Gastrocnemius medialis (tissue), 4 donors: ENCODE measurements around the gene S100A16. TPM values are rescaled to one million over a fixed set of nuclear protein-coding genes. Genes with fewer than 3 reads are reported as not detected.
A peak's percentile ranks its signal among the peaks of the same experiment; 100 is the strongest.

Experiments used
- ATAC-seq, 2 donors: fragments of 150-250 bp; one replicate each; pipeline ENCODE4 v1.9.1; 2016
- DNase-seq, 2 donors: peaks; one replicate each; pipeline ENCODE4 v3.0.0-alpha.2; 2019
- H3K27ac ChIP-seq, 4 donors: fragments of 200-600 bp; sonication (generic); 1 replicate in 1 of 4; 2 replicates in 3 of 4; pipeline ENCODE4 v1.5.1; 2016 to 2018; ENCODE audit warnings: mild to moderate bottlenecking in 2 of 4, moderate library complexity in 1 of 4
- H3K27me3 ChIP-seq, 3 donors: fragments of 200-600 bp; sonication (generic) in 2 of 3; 1 replicate in 1 of 3; 2 replicates in 2 of 3; pipeline versions ENCODE4 v1.5.1 to v1.6.0; 2016 to 2019; ENCODE audit warnings: mild to moderate bottlenecking in 1 of 3, moderate library complexity in 1 of 3
- H3K36me3 ChIP-seq, 2 donors: fragments of 200-600 bp; sonication (generic) in 1 of 2; one replicate each; pipeline ENCODE4 v1.5.1; 2017 to 2018
- H3K4me1 ChIP-seq, 2 donors: fragments of 200-600 bp; sonication (generic) in 1 of 2; one replicate each; pipeline ENCODE4 v1.5.1; 2016 to 2017; ENCODE audit warnings: mild to moderate bottlenecking in 2 of 2
- H3K4me3 ChIP-seq, 4 donors: fragments of 200-600 bp; sonication (generic) in 3 of 4; 1 replicate in 1 of 4; 2 replicates in 3 of 4; pipeline ENCODE4 v1.5.1; 2016 to 2019; ENCODE audit warnings: mild to moderate bottlenecking in 2 of 4
- H3K9me3 ChIP-seq, 3 donors: fragments of 200-600 bp; sonication (generic) in 2 of 3; 1 replicate in 1 of 3; 2 replicates in 2 of 3; pipeline ENCODE4 v1.5.1; 2016 to 2019
- CTCF ChIP-seq, 5 experiments: fragments of 450-650 bp in 3 of 5; fragments of 200-600 bp in 2 of 5; sonication (generic) in 2 of 5; IDR thresholded peaks in 4 of 5; conservative IDR thresholded peaks in 1 of 5; 1 replicate in 4 of 5; 2 replicates in 1 of 5; pipeline ENCODE4 v1.5.1; 2016 to 2019; ENCODE audit warnings: antibody characterized with exemption in 5 of 5, mild to moderate bottlenecking in 3 of 5, moderate library complexity in 3 of 5
- POLR2A ChIP-seq, 2 donors: fragments of 450-650 bp; IDR thresholded peaks; one replicate each; pipeline ENCODE4 v1.6.1; 2017; ENCODE audit warnings: antibody characterized with exemption in 2 of 2, mild to moderate bottlenecking in 2 of 2, moderate library complexity in 2 of 2
- in situ Hi-C, 4 donors: fragments of 200-750 bp; cut with MboI; loops; one replicate each; pipeline versions ENCODE4 v1.15.0 to v1.8.0; 2017; ENCODE audit warnings: low sequenced_read_pairs in 4 of 4
- intact Hi-C: fragments of 100-400 bp; cut with DNase I; formaldehyde crosslinking; loops from one replicate; pipeline ENCODE4 v1.15.1; 2023; ENCODE audit warnings: low total_unique reads
- total RNA-seq, 4 donors: library from RNA; depleted of rRNA; stranded (reverse); fragments of >200 nt; gene quantifications; one replicate each; pipeline versions ENCODE4 v1.1.0 to v1.2.3, GENCODE V29; 2016

The S100A16 gene
- total RNA-seq, 4 donors from 2014 or later = 21.5 to 52.1 (median 40.7) TPM

GRCh38 chr1:153623101-153623500 is 10.2 kb upstream of the S100A16 start:
- no peaks in the 10 kb centered on the region for H3K27me3 ChIP-seq
- H3K9me3 ChIP-seq = no peaks in the 10 kb centered on the region
- peaks cover 0 to 31% of the 10 kb centered on the region in 2 donors for H3K36me3 ChIP-seq
- H3K4me1 ChIP-seq = peaks cover 22 to 24% of the 10 kb centered on the region in 2 donors
- H3K4me3 ChIP-seq = no peak overlapping the region
- no peak for ATAC-seq
- no peak overlapping the region for H3K27ac ChIP-seq
- DNase-seq = no peak
- in situ Hi-C loops = no loop called here
- intact Hi-C loops = no loop called here
- TF ChIP-seq POLR2A (IDR thresholded peaks at IDR 0.05) = no peak
- TF ChIP-seq CTCF (IDR thresholded peaks at IDR 0.05 in 4 of 5, conservative IDR thresholded peaks at IDR 0.05 in 1 of 5) = no peak

GRCh38 chr1:153619171-153619570 is 6.2 kb upstream of the S100A16 start:
- H3K27me3 ChIP-seq = no peaks in the 10 kb centered on the region
- no peak overlapping the region for H3K4me3 ChIP-seq
- ATAC-seq (no peak), DNase-seq (no peak)
- no peak overlapping the region for H3K27ac ChIP-seq
- TF ChIP-seq POLR2A (IDR thresholded peaks at IDR 0.05) (no peak), CTCF (IDR thresholded peaks at IDR 0.05 in 4 of 5, conservative IDR thresholded peaks at IDR 0.05 in 1 of 5) (no peak)
- H3K36me3 ChIP-seq = peaks cover 0 to 17% of the 10 kb centered on the region in 2 donors
- in situ Hi-C loops (loop anchor here in 1 of 4 donors (5.0 kb wide), 1 partner anchor 107 kb away; no protein-coding TSS in a partner anchor), intact Hi-C loops (loop anchor here (5.0 kb wide), 2 partner anchors 87 to 107 kb away; no protein-coding TSS in a partner anchor)
- H3K4me1 ChIP-seq = peaks cover under 1 to 7% of the 10 kb centered on the region in 2 donors
- H3K9me3 ChIP-seq = no peaks in the 10 kb centered on the region

- H3K27me3 ChIP-seq = no peaks in the 10 kb centered on the region
- peaks cover 3 to 7% of the 10 kb centered on the region in 2 donors for H3K4me1 ChIP-seq
- intact Hi-C loops = loop anchor here (1.0 to 5.0 kb wide), 3 partner anchors 45 to 105 kb away; no protein-coding TSS in a partner anchor
- ATAC-seq = peak in 1 of 2 donors; percentile 64
- peak overlapping the region in 3 of 4 donors; percentile 16 to 66 (median 57) for H3K27ac ChIP-seq
- no peaks in the 10 kb centered on the region for H3K9me3 ChIP-seq
- TF ChIP-seq POLR2A (IDR thresholded peaks at IDR 0.05) (no peak), CTCF (IDR thresholded peaks at IDR 0.05 in 4 of 5, conservative IDR thresholded peaks at IDR 0.05 in 1 of 5) (peak in 4 of 5 experiments; percentile 51 to 86 (median 60))
- in situ Hi-C loops = loop anchor here in 1 of 4 donors (5.0 kb wide), 1 partner anchor 105 kb away; no protein-coding TSS in a partner anchor
- no peak overlapping the region for H3K4me3 ChIP-seq
- peak in 1 of 2 donors; percentile 75 for DNase-seq
- peaks cover 0 to 15% of the 10 kb centered on the region in 2 donors for H3K36me3 ChIP-seq
These were observed 4.7 kb upstream of the S100A16 start for GRCh38 chr1:153617663-153618062.

- ATAC-seq (no peak), DNase-seq (no peak)
- no peaks in the 10 kb centered on the region for H3K27me3 ChIP-seq
- no peak for TF ChIP-seq CTCF (IDR thresholded peaks at IDR 0.05 in 4 of 5, conservative IDR thresholded peaks at IDR 0.05 in 1 of 5)
- TF ChIP-seq POLR2A (IDR thresholded peaks at IDR 0.05) = no peak
- H3K4me1 ChIP-seq = peaks cover 3 to 7% of the 10 kb centered on the region in 2 donors
- H3K27ac ChIP-seq = peak overlapping the region in 2 of 4 donors; percentile 57 to 66
- peaks cover 0 to 8% of the 10 kb centered on the region in 2 donors for H3K36me3 ChIP-seq
- no peak overlapping the region for H3K4me3 ChIP-seq
- H3K9me3 ChIP-seq = no peaks in the 10 kb centered on the region
- intact Hi-C loops (loop anchor here (5.0 kb wide), 2 partner anchors 85 to 105 kb away; no protein-coding TSS in a partner anchor), in situ Hi-C loops (loop anchor here in 1 of 4 donors (5.0 kb wide), 1 partner anchor 105 kb away; no protein-coding TSS in a partner anchor)
These were observed 4.0 kb upstream of the S100A16 start for GRCh38 chr1:153616917-153617311.
